CD4-positive, alpha-beta T cell treated with Interleukin-15 for 4 hours (primary cell): ENCODE measurements around the gene MAPKBP1.
"Not testable (repeated sequence)": the region's sequence is repeated elsewhere in the genome, so short reads cannot be mapped to it uniquely, and the experiment has no call there.

Experiments
- DNase-seq: peaks from one replicate; pipeline ENCODE4 v3.0.0-alpha.2; 2020; ENCODE audit warnings: low spot score

Gene MAPKBP1, protein sequence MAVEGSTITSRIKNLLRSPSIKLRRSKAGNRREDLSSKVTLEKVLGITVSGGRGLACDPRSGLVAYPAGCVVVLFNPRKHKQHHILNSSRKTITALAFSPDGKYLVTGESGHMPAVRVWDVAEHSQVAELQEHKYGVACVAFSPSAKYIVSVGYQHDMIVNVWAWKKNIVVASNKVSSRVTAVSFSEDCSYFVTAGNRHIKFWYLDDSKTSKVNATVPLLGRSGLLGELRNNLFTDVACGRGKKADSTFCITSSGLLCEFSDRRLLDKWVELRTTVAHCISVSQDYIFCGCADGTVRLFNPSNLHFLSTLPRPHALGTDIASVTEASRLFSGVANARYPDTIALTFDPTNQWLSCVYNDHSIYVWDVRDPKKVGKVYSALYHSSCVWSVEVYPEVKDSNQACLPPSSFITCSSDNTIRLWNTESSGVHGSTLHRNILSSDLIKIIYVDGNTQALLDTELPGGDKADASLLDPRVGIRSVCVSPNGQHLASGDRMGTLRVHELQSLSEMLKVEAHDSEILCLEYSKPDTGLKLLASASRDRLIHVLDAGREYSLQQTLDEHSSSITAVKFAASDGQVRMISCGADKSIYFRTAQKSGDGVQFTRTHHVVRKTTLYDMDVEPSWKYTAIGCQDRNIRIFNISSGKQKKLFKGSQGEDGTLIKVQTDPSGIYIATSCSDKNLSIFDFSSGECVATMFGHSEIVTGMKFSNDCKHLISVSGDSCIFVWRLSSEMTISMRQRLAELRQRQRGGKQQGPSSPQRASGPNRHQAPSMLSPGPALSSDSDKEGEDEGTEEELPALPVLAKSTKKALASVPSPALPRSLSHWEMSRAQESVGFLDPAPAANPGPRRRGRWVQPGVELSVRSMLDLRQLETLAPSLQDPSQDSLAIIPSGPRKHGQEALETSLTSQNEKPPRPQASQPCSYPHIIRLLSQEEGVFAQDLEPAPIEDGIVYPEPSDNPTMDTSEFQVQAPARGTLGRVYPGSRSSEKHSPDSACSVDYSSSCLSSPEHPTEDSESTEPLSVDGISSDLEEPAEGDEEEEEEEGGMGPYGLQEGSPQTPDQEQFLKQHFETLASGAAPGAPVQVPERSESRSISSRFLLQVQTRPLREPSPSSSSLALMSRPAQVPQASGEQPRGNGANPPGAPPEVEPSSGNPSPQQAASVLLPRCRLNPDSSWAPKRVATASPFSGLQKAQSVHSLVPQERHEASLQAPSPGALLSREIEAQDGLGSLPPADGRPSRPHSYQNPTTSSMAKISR (N-terminal part only)

DNA sequence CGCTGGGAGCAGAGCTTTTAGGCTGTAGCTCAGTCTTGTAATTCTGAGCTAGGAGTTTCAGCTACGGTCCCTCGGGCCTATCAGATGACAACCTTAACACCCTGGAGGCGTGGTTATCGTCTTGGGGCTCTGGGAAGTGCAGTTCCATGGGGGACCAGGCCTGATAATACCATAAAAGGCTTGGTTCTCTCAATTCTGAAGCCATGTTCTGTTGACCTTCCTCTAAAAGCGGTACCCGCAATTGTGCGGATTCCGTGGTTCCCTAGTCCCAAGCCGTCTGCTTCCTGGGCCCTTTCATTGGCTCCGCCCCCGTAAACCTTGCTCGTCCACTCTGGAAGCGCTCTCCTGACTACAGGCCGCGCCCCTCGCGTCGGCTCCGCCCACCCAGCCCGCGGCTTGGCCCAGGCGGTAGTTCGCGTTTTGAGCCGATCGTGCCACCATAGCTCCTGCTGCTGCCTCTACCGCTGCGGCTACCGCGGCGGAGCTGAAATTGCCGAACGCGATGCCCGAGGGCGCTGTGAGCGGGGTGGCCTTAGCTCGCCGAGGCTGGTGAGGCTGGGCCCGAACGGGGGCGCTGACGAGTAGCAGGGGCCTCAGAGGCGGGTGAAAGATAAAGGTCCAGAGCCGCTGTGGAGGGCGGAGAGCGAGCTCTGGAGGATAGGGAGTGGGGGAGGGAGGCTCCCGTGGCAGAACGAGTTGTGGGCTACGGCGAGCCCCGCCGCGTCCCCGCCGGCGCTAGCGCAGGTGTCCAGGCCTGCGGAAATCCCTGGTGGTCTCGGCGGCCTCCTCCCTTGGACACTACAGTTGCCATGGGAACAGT is at the start of gene MAPKBP1:
Gene MAPKBP1, plus strand, starts transcription at position 423 of the 820 bp plus-strand sequence. CDS start 792 bp downstream, outside the sequence.
- DNase-seq, result peak; percentile 97

DNA sequence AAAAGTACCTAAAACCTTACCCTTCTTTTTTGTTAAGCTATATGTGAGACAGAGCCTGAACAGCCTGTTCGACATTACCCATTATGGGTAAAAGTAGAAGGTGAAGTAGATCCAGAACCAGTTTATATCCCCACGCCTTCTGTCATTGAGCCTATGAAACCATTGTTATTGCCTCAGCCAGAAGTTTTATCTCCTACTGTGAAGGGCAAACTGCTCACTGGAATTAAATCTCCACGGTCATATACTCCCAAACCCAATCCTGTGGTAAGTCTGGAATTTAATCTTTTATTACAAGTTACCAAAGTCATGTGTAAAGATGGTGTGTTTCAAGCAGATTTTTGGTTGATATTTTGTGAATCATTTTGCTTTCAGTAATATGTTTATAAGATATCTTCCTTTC is 47.1 kb upstream of the MAPKBP1 start:
- no peak for DNase-seq

DNA sequence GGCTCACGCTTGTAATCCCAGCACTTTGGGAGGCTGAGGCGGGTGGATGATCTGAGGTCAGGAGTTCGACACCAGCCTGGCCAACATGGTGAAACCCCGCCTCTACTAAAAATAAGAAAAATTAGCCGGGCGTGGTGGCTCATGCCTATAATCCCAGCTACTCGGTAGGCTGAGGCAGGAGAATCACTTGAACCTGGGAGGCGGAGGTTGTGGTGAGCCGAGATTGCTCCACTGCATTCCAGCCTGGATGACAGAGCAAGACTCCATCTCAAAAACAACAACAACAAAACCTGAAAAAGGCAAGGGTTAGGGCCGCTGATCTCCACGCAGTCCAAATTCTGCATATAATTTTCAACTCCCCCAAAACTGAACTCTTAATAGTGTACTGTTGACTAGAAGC is 46.2 kb upstream of the MAPKBP1 start:
- DNase-seq, result not testable (repeated sequence)

DNA sequence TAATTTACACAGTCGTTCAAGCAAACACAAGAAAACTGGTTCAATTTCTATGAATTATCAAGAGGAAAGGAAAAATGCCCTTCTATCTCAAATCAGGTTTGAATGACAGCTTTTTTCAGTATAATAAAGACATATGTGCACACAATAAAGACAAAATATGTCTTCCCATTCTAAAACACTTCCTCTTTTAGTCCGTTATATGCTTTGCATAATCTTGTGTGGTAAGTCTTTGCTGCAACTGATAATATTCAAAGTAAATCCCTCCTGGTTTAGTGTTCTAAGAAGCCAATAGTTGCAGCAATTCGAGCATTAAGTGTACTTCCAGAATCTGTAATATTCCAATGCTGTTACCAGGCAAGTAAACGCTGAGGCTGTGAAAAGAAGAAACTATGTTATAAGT is 43.7 kb upstream of the MAPKBP1 start:
- DNase-seq, result no peak

DNA sequence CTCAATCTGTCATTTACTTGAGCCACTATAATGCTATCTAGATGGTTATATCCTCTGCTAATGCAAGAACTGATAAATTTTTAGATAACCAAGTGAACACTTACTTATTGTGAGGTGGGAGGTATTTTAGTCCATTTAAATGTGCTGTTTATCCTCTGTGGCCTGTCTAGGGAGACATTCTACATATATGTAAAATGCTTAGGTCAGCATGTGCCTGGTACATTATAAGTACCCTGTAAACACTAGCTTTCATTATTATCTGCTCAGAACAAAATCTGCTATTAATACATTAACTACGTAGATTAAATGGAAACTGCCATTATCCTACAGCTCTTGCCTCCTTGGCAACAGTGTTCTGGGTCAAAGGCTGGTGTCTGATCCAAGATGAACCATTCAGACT is 41.8 kb upstream of the MAPKBP1 start:
- DNase-seq, result no peak

DNA sequence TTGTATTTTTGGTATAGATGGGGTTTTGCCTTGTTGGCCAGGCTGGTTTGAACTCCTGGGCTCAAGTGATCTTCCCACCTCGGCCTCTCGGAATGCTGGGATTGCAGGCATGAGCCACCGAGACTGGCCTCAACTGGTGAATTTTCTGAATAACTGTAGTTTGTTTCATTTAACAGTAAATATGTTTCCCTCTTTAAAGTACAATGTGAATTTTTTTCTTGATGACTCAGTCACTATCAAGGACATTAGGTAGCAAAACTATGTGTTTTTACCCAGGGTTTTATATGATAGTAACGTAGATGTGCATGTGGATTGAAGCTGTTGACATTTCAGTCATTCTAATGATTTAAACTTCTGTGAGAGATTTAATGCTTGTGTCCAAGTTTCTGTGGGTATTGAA is 40.2 kb upstream of the MAPKBP1 start:
- no peak for DNase-seq

DNA sequence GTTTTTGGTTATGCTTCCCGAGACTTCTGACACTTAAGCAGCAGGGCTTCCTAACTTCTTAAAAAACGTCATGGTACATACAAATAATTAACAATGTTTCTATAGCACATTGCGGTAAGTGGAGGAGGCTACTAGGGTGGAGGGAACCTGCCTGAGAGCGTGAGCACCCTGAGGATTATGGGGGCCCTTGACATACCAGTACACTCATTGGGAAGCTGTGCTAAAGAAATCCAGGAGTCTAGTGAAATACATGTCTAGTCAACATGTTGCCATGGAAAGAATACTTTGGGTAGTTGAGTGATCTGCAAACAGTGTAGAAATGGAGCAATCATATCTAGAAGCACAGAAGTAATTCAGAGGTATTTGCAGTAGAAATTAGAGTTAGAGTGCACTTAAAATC is 39.2 kb upstream of the MAPKBP1 start:
- no peak for DNase-seq

DNA sequence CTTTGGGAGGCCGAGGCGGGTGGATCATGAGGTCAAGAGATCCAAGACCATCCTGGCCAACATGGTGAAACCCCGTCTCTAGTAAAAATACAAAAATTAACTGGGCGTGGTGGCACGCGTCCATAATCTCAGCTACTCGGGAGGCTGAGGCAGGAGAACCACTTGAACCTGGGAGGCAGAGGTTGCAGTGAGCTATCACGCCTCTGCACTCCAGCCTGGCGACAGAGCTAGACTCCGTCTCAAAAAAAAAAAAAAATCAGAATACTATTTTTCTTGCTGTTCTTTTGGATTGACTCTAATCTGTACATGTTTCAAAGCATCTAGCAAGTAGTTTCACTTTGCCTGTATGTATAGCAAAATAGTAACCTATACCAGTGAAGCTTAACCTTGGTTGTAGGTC is 38.8 kb upstream of the MAPKBP1 start:
- not testable (repeated sequence) for DNase-seq

DNA sequence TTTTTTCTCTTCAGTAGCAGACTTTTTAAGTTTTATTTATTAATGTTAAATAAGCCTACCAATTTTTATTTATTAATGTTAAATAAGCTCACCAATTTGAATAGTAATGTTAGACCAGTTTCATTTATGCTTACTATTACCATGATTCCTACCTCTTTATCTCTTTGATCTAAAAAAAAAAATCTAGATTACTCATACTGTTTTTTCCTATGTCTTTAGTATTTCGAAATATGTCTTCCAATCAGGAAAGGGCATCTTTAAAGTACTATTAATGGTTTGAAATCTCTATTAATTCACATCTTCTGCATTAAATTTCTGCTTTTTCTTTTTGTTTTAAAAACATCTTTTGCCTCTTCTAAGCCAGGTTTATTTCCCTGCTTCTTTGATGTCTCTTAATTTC is 27.5 kb upstream of the MAPKBP1 start:
- no peak for DNase-seq

DNA sequence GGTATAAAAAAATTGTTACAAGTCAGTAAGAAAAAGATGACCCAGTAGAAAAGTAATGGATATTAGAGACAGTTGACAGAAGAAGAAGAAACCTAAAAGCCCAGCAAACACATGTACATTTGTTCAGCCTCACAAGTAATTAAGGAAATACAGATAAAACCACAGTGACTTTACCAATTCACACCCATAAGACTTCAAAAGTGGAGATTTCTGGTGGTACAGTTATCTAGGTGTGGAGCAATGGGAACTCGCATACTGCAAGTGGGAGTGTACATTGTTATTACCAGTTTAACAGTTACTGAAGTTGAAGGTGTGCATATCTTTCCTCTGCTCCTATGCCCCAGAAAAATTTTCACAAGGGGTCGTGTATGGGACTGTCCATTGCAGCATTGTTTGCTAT is 18.1 kb upstream of the MAPKBP1 start:
- no peak for DNase-seq

DNA sequence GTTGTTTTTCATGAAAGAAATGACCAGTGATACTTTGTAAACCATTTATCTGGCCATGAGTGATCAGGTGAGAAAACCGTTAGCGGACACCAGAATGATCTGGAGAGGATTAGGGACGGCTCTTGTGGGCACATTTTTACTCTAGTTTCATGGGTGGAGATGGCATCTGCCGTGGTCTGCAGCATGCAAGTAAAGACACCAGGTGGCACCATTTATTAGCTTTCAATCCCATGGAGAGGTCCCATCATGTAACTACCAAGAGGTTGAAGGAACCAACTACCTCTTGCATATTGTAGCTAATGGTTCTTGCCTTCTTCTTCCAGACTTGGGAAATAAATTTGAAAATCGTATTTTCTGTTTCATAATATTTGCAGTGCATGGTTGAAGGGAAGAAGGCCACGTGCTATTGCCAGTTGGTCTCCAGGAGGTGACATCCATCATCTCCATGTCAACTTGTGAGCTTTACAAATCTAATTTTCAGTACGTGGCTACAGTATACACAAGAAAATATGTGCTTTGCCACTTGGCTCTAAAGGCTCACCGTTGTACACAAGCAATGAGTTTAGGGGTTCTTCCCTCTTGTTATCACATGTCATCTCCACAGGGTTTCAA is 1.5 kb upstream of the MAPKBP1 start:
- peak; percentile 73 for DNase-seq

DNA sequence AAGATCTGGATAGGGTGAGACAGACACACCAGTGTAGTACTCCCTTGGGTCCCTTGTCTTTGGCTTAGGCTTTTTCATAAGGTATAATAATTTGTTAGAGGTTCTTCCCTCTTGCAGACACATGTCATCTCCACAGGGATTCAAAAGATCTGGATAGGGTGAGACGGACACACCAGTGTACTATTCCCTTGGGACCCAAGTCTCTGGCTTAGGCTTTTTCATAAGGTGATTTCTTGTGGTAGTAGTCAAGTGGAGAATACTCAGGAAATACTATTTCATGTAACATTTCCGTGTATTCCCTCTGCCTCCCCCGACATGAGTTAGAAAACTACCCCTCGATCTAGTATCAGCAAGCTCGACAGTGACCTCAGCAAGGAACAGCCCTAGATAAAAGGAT is 954 bp upstream of the MAPKBP1 start:
- DNase-seq, result no peak

DNA sequence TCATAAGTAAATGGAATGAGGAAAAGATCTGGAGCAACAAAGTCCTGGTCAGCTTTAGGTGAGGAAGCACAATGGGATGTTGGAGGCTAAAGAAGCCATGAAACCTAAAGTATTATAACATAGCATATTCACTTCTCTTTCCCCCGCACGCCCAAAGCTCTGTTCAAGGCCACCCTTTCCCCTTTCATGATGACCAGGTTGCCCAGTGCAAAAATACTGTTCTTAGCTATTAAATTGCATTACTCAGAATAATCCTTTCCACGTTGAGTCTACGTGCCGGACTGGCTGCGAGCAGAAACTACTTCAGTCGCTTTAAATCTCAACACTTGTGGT is 589 bp upstream of the MAPKBP1 start:
- no peak for DNase-seq

DNA sequence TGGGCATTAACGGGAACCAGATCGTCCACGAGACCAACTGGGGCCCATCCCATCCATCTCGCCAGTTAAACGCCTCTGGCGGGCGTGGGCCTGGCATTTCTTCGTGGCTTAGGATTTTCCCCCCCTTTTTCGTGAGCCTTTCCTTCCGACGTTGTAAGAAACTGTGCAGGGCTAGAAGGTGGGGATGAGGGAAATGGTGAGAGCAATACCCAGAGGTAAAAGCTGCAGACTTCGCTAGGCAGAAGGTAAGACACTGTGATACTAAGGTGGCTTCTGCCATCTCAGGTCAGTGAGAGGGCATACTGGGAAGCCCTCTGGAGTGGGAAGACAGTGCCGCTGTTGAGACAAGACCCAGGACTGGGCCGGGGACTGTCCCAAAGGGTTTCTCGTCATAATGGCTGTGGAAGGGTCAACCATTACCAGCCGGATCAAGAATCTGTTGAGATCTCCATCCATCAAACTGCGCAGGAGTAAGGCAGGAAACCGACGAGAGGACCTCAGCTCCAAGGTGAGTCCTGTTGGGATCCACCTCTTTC is 666 bp downstream of the MAPKBP1 start:
- DNase-seq, result no peak

DNA sequence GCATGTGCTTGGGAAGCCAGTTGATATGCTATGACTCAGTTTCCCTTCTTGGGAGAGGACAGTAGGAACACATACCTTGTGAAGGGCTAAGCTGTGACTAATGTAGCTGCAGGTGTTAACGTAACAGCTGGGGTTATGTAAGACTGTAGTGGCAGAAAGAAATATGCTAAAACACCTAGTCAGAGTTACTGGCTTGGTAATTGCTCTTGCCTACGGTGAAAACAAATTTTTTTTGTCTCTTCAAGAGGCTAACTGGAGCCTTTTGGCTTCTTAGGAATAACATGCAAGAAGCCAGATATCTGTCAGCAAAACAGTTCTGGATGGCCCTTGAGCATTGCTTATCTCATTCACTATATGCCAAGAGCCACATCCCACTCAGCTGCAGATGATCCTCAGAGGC is 1.4 kb downstream of the MAPKBP1 start:
- DNase-seq, result no peak

DNA sequence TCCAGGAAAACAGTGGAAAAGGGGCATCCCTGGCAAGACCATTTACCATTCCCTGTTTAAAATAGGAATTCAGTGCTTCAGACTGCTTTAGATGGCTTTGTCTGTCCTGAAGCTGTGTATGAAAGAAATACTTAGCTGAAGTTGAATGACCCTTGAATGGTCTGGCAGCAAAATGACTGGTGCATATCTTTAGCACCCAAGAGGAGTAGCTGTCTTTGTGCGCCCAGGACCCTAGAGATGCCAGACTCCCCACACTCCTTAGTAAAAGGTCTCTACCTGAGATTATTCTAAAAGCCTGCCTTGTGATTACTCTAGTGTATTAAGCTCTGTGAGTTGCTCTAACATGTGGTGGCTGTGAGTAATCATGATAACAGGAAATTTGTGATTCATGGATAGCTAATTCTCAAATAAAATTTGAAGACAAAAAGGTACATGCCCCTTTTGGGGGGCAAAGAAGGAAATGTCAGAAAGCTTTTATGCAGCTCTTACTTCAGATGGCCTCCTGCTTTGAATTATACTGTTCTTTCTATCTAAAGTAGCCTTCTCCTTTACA is 3.2 kb downstream of the MAPKBP1 start:
- DNase-seq, result peak; percentile 7

DNA sequence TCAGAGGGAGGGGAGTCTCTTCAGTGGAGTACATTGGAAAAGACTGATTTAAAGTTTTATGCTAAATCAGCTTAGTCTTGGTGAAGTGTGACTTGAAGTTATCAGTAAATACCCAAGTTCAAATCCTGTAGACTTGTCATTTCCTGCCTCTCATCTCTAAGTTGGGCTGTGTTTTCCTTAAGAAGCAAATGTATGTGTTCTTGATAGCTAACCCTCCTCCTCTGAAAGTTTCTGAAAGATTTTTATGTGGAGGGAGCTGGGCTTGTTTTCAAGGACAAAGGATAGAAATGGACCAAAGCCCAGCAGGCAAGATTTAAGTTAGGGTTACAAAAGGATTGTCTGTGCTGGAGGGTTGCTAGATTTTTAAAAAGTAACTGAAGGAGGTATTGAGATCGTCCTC is 4.2 kb downstream of the MAPKBP1 start:
- DNase-seq, result no peak

DNA sequence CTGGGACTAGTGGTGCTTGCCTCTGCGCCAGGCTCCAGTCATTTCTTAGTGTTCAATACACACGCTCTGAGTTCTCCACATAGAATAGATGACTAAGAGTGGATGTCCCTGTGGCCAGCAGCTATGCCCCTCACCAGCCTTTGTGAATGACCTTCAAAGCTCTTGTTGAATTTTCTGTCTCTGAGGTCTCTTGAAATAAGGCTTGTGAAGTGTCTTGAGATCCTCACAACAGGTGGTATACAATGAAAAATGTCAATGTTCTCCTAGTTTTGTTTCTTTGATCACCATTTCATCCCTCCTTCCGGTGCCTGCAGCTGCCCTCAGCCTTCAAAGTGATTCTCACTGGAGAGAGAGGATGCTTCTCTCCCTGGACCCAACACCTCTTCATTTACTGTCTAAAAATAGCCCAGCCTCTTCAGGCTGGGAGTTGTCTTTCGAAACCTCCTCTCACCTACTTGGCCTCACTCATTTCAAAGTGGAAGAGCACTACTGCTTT is 5.4 kb downstream of the MAPKBP1 start:
- no peak for DNase-seq

DNA sequence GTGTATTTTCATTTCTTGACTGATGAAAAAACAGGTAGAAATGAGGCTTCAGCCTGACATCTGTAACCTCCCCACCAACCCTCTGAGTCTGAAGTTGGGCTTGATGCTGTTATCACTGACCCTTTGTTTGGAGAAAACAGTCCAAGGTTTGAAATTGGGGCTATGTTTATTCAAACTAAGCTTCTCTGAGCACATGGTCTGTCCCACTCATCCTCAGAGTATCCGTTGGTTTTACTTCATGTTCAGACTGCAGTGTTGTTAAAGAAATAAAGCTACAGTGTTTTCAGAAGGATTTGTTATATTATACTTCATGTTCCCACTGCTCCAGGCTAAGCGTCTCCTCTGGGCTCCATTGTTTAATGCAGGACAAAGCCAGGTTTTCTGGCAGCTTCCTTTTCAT is 6.0 kb downstream of the MAPKBP1 start:
- DNase-seq, result no peak

DNA sequence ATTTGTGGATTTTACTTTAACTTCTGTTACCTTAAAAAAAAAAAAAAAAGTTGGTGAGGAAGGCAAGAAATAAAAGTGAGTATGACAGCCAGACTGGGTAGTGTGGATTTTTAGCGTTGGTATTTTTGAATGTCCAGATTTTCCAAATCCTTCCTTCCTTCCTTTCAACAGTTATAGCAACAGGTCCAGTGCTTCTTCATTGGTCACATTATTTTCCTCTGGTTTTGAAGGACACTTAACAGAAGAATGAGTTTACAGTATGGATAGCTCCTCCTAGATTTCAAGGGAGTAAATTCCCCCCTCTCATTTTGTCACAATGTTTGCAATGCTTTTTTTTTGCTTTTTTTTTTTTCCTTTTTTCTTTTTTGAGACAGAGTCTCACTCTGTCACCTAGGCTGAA is 6.4 kb downstream of the MAPKBP1 start:
- no peak for DNase-seq
